HG02642 (cell line): ENCODE measurements around the gene MED25.
"Not testable (repeated sequence)": the region's sequence is repeated elsewhere in the genome, so short reads cannot be mapped to it uniquely, and the experiment has no call there.

ENCODE experiments used
- ATAC-seq: cut with Tn5 transposase; IDR thresholded peaks from one replicate; pipeline ENCODE4 v1.9.1; 2021; ENCODE audit warnings: mild to moderate bottlenecking; ENCODE audit not compliant: unreplicated experiment, poor library complexity

MED25 gene

GRCh38 chr19:49812997-49813861 is 4.9 kb upstream of the MED25 start, which contains the start of gene FUZ:
Gene FUZ, minus strand, starts transcription at chr19:49813292. Its CDS starts 186 bp downstream, at chr19:49813106.
- peak; percentile 57 for ATAC-seq

- no peak for ATAC-seq
These were observed 4.1 kb upstream of the MED25 start for GRCh38 chr19:49814010-49814409.

GRCh38 chr19:49816590-49816989 is 1.5 kb upstream of the MED25 start:
- no peak for ATAC-seq

- no peak for ATAC-seq
These were observed 721 bp downstream of the MED25 start for GRCh38 chr19:49818649-49819370.

- ATAC-seq, result not testable (repeated sequence)
These were observed 1.5 kb downstream of the MED25 start for GRCh38 chr19:49819452-49820115.

- ATAC-seq, result no peak
These were observed 2.0 kb downstream of the MED25 start for GRCh38 chr19:49820125-49820524.

- no peak for ATAC-seq
These were observed 5.4 kb downstream of the MED25 start for GRCh38 chr19:49823472-49823871.

- no peak for ATAC-seq
These were observed 6.6 kb downstream of the MED25 start for GRCh38 chr19:49824662-49825061.

- ATAC-seq, result no peak
These were observed 8.9 kb downstream of the MED25 start for GRCh38 chr19:49827034-49827433.

- ATAC-seq, result no peak
These were observed 11.1 kb downstream of the MED25 start for GRCh38 chr19:49829200-49829599.

GRCh38 chr19:49829721-49830120 is 11.6 kb downstream of the MED25 start:
- ATAC-seq, result no peak

GRCh38 chr19:49830766-49831165 is 12.7 kb downstream of the MED25 start:
- ATAC-seq, result no peak

GRCh38 chr19:49831592-49831991 is 13.5 kb downstream of the MED25 start:
- no peak for ATAC-seq

- no peak for ATAC-seq
These were observed 14.5 kb downstream of the MED25 start for GRCh38 chr19:49832556-49832955.

- ATAC-seq, result no peak
These were observed 15.5 kb downstream of the MED25 start for GRCh38 chr19:49833599-49833998.

GRCh38 chr19:49835562-49835961 is 17.5 kb downstream of the MED25 start:
- no peak for ATAC-seq

- no peak for ATAC-seq
These were observed 18.3 kb downstream of the MED25 start for GRCh38 chr19:49836176-49837008.

- no peak for ATAC-seq
These were observed 18.9 kb downstream of the MED25 start for GRCh38 chr19:49837009-49837310.

- no peak for ATAC-seq
These were observed 19.3 kb downstream of the MED25 start for GRCh38 chr19:49837425-49837824.

- no peak for ATAC-seq
These were observed 20.9 kb downstream of the MED25 start for GRCh38 chr19:49838885-49839588.
